ENCODE results near the gene ULK4.
"Not testable (repeated sequence)": the region's sequence is repeated elsewhere in the genome, so short reads cannot be mapped to it uniquely, and the experiment has no call there.

Gene ULK4

DNA sequence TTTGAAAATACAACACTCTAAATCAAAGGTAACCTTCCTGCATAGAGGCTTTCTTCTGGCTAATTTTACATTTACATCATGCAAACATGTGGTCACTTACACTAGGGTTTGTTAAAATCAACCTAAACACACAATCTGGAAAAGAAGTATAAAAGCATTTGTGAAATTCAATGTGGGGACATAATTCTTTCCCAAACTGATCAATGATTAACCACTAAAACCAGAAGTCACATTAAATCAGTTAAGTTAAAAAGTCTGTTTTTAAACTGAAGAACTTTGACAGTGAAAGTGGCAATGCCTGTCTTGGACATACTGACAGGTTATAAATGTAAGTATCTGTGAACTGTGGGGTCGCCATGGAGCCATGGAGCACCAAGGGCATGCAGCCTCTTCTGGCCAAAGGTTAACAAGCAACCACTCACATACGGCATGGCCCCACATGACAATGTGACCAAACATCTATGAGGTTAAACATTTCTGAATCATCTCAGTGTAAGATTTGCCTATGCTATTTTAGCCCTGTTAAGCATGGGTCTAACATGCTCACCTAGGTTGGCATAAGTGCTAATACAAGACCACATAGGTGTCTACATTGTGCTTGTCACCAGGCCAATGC, 484.4 kb downstream of the ULK4 start:
- no peak for DNase-seq

DNA sequence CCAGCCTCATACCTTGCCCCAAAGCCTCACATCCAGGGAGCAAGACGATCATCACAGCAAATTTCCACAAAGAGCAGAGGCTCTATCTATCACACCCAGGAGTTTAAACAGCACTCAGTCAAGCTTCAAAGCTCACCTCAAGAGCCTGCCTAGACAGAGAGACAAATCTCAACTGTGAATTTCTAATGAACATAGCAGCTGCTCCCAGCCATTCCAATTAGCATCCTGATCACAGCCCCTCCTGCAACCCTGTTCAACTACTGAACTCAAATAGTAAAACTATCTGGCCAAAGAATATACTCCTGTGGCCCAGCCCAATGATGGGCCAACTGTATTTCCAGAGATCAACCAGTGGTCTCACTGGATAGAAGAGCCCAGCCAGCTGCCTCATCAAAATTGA, 492.8 kb downstream of the ULK4 start:
- DNase-seq: no peak

DNA sequence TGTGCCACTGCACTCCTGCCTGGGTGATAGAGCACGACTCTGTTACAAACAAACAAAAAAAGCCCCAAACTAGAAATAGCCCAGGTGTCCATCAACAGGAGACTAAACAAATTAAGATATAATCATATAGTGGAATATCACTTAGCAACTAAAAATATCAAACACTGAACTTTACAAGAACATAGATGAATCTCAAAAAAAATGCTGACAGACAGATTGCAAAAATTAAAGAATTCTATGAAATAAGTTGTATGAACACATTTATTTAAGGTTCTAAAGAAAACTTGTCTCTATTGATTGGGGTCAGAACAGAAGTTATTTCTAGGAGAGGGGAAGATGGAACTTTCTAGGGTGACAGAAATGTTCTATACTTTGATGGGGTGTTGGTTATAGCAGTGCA, 494.4 kb downstream of the ULK4 start:
- DNase-seq: no peak

DNA sequence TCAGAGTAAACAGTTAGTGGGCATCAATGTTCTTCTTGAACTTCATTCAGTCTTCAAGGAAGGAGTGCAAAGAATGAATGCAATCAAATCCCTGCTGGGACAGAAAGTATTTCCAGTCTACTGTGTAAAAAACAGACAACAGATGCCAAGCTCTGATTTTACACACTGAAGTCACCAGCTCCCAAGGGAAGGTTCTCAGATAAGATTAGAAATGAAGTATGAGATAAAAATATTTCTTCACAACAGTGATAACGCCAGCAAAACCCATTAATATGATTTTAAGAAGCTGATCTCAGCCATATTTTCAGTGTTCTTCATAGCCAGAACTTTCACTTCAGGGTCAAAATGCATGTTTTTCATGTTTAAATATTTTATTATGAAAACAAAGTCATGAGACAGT, 497.0 kb downstream of the ULK4 start:
- no peak for DNase-seq

DNA sequence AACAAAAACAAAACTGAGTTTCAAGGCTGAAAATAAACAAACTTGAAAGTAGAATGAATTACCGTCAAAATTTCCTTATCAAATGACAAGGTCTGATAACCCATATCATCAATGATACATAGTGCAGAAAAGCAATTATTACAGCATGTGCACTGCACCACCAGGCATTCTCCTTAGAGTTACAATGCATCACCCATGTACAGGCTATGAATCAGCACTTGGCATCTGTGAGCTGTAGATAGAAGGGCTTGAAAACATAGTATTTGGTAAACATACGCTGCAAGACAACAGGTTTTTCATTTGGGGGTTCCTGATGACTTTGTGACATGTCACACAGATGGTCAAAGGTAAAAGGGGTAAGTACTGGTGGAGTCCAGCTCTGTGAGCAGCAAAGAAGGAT, 497.5 kb downstream of the ULK4 start:
- DNase-seq: no peak

DNA sequence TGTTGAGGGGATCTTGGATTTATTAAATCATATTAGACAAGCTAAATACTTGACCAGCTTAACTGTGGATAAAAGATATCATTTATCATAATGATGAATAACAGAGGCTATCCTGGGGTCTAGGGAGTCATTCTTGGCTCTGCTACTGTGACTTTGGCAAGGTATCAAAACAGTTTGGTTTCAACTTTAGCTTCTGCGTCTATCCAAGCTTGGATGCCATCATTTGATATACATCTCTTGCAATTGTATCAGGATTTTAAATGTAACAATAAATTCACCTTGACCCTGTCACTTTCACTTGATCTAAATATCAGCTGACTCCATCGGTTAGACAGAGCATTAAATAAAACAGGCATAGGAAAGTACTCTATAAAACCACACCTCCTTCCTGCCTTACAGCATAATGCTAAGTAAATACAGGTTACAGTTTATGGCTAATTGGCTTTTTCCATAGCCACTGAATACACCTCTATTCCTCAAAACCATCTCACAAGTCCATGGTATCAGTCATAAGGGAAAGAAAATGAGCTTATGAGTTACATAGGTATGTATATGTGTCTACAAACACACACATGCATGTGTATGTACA, 499.7 kb downstream of the ULK4 start:
- no peak for DNase-seq

DNA sequence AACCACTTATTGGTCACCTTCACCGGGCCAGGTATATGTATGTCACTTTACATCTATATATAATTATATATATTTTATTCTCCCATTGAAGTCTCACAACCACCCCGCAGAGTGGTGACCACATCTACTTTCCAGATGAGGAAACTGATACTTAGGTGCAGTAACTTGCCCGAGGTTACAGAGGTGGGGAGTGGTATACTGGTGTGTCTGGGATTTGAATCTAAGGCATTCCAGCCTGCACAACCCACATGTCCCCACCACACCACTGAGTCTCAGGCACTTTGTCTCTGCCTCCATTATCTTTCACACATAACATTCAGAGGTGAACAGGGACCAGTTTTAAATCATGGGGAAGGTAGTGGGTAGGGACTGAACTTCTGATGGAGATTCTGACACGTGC, 501.2 kb downstream of the ULK4 start:
- DNase-seq: no peak

DNA sequence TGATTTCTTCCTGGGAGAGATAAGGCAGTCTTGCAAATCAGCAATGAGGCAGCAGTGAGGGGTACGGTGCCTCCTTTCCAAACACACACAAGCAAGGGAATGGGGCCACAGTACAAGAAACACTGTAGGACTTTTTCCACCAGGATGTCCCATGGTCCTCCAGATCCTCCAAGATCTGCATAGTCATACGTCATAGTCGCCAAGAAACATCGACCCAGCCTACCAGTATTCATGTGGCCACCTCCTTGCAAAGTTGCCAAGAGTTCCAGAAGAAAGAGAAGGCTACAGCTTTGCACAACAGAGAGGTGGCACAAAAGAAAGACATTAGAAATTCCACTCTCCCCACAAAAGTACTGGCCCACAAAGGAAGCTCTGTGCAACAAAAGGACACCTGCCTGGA, 504.7 kb downstream of the ULK4 start:
- DNase-seq: no peak

DNA sequence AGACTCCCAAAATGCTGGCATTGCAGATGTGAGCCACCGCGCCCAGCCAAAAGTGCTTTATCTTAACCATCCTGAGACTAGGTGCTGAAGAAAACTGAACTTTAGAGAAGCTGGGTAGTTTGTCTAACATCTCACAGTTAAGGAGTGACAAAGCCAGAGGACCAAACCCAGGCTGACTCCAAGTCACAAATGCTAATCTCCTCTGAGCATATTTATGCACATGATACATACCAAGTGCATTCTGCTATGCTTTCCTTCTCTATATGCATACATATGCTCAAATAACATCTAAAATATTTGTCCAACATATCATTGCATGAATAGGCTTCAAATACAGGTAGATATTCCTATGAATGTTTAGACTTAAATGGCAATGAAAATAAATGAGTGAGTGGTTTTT, 505.7 kb downstream of the ULK4 start:
- no peak for DNase-seq

DNA sequence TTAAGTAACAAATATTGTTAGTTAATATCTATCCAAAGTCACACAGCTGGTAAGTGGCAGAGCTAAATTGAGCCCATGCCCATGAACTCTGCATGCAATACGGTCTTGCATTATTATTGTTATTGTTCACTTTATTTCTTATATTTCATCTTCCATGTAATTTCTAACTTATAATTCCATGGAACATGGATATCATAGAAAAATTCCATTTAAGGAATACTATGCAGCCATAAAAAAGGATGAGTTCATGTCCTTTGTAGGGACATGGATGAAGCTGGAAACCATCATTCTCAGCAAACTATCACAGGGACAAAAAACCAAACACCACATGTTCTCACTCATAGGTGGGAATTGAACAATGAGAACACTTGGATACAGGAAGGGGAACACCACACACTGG, 508.3 kb downstream of the ULK4 start:
- not testable (repeated sequence) for DNase-seq

DNA sequence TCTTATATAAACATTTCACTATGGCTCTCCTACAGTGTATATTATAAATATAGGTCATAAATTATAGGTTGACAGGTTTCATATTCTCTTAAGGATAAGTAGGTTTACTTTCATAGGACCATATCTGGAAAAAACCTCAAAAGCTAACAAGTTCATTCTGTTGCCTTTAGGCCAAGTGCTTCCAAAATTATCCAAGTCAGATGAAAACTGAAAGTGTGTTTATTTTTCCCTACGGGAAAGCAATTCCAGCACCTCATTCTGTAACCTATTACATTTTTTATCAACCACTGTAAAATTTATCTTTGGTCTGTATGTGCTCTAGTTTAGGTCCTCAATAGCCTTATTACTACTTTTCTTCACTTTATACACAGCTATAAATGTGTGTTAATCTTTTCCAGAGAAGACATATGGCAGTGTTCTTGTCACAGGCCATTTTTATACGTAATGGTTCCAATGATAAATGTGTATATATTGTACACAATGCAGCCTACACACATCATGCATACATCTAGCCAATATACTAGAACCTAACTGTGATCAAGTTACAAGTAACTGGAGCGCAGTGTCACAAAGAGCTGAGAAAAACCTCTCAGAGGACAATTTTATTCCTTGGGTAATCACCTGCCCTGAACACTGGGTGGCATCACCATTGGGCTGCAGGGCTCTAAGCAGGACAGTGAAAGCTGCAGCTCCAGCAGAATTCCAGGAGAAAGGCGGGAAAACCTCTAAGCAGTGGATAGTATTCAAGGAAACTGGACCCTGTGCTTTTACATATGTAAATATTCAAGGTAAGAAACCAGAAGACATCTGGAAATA, 511.3 kb downstream of the ULK4 start:
- DNase-seq: no peak

DNA sequence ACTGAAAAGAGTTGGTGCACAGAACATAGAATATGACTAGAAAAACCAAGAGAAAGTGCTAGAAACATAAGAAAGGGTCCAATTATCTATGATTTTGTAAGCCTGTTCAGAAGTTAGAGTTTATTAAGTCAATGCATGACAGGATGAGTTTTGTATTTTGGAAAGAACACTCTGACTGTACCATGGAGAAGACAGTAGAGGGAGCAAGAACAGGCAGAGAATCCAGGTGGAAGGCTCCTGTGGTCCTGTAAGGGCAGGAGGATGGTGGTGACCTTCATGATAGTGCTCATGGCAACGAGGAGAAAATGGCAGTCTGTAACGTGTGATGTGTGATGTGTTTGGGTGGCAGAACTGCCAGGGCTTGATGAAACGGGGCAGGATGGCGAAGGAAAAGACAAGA, 513.5 kb downstream of the ULK4 start:
- no peak for DNase-seq

DNA sequence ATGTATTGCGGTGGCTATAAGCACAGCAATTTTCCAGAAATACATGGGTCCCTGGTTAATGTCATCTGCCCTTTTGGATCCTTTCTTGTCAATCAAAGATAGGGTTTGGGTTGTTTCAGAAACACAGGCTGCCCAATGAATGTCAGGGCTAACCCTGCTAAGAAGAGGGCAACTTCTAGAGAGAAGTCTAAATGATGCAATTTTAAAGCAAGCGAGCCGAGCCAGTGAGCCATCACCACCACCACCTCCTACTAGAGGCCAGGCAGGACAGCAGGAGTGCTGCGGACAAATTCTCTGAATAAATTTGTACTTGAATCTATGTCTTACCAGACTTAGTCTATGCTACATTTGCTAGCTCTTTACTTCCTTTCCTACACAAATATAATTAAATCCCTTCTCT, 514.2 kb downstream of the ULK4 start:
- no peak for DNase-seq

DNA sequence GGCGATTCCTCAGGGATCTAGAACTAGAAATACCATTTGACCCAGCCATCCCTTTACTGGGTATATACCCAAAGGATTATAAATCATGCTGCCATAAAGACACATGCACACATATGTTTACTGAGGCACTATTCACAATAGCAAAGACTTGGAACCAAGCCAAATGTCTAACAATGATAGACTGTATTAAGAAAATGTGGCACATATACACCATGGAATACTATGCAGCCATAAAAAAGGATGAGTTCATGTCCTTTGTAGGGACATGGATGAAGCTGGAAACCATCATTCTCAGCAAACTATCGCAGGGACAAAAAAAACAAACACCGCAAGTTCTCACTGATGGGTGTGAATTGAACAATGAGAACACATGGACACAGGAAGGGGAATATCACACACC, 515.6 kb downstream of the ULK4 start:
- DNase-seq: not testable (repeated sequence)

DNA sequence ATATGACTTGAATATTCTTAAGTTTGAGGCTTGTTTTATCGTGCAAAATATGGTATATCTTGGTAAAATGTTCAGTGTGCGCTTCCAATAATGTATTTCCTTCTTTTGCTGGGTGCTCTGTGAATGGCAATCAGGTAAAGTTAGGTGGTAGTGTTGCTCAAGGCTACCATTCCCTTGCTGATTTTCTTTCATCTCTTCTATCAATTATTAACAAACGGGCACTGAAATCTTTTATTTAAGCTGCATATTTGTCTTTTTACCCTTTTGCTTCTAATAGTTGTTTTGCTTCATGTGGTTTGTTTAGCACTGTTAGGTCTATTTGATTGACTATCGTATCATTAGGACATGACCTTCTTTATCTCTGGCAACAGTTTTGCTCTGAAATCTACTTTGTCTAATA, 520.3 kb downstream of the ULK4 start:
- no peak for DNase-seq

DNA sequence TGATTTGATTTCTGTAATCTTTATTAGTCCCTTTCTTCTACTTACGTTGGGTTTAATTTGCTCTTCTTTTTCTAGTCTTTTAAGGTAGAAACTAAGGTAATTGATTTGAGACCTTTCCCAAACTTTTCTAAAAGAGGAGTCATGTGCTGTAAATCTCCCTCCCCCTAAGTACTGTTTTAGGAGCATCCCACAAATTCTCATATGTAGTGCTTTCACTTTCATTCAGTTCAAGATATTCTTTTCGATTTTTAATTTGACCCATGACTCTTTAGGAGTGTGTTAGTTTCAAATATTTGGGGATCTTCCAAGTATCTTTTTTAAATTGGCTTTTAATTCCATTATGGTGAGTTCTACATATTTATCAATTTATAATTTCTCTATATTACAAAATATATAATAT, 520.8 kb downstream of the ULK4 start:
- no peak for DNase-seq

DNA sequence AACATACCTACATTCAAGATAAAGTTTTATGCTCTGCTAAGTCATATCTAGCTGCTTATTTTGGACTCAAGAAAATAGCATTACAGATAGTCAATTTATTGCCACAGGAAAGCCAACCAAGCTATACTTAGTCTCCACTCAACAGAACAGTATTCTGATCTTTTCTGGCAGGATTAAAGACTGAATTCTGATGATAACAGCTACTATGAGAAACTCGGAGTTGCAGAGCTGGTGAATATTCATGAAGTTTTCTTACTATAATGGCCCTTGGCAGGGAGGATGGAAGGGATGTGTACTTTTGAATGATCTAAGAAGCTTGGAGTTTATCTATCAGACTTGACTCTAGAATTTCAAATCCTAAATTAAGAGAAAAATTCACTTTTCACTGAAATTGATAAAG, 524.9 kb downstream of the ULK4 start:
- DNase-seq: no peak

DNA sequence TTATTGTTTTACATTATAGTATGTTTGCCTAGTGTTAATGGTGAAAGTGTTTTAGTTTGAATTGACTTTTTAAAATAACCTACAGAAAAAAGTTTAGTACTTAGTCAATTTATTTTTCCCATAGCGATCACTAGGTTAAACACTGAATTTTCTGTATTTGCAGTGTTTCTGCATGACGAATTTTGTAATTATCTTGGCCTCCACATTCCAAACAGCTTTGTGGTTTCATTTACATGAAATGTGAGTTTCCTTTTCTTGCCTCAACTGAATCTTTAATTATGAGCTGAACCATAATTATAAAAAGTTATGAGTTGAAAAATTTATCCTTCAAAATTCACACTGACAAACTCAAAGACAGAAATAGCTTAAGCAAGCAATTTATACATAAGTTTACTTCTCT, 527.1 kb downstream of the ULK4 start:
- no peak for DNase-seq

DNA sequence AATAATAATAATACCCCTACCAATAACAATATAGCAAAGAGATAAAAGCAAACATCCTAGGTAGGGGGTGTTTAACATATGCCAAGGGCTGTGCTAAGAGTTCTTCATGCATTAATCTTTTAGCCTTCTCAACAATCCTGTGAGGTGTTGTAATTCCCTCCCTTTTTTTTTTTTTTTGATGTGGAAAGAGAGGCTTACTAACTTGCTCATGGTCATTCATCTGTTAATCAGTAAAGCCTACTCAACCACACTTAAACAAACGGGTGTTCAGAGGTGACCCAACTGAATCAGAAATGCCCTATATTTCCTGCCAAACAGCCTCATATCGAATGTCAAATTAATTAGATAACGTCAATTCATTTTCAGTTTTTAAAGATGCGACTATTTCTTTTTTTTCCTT, 530.5 kb downstream of the ULK4 start:
- DNase-seq: no peak

DNA sequence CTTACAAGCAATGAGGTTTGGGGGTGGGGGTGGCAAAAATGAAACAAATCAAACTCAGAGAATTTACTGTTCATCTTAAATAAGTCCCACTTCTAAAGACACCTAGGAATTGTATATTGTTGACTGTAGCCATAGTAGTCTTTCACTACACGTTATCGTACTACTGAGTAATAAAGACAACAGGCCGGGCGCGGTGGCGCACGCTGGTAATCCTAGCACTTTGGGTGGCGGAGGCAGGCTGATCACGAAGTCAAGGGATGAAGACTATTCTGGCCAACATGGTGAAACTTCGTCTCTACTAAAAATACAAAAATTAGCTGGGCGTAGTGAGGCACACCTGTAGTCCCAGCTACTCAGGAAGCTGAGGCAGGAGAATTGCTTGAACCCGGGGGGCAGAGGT, 531.0 kb downstream of the ULK4 start:
- DNase-seq: no peak

DNA sequence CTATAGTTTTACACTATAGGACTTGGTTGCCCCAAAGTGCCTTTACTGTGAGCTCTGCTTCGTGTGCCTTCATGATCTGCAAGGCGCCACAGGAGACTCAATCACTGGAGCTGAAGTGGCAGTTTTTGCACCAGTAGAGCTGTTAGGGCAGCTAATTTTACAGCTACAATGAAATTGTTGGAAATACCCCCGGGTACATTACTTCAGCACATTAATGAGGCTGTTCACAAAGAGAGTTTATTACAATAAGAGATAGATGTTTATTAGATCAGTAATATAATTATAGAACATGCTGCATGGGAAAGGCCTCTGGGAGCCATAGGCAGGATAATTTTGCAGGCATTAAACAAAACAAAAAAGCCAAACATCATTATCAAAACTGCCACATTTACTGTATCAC, 531.5 kb downstream of the ULK4 start:
- no peak for DNase-seq

DNA sequence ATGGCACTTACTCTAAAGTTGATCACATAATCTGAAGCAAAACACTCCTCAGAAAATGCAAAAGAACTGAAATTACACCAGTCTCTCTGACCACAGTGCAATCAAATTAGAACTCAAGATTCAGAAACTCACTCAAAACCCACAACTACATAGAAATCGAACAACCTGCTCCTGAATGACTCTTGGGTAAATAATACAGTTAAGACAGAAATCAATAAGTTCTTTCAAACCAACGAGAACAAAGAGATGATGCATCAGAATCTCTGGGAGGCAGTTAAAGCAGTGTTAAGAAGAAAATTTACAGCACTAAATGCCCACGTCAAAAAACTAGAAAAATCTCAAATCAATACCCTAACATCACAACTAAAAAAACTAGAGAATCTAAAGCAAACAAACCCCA, 535.4 kb downstream of the ULK4 start:
- no peak for DNase-seq

DNA sequence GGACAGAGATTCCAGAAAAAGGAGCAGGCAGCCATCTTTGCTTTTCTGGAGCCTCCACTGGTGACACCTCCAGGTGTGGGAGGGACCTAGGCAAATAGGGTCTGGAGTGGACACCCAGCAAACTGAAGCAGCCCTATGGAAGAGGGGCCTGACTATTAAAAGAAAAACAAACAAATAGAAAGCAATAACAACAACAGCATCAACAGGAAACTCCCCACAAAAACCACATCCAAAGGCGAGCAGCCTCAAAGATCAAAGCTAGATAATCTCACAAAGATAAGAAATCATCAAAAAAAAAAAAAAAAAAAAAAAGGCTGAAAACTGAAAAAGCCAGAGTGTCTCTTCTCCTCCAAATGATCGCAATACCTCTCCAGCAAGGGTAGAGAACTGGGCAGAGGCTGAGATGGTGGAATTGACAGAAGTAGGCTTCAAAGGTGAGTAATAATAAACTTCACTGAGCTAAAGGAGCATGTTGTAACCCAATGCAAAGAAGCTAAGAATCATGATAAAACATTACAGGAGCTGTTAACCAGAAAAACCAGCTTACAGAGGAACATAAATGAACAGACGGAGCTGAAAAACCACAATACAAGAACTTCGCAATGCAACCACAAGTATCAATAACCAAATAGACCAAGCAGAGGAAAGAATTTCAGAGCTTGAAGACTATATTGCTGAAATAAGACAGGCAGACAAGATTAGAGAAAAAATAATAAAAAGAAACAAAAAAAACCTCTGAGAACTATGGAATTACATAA, 537.2 kb downstream of the ULK4 start:
- no peak for DNase-seq

DNA sequence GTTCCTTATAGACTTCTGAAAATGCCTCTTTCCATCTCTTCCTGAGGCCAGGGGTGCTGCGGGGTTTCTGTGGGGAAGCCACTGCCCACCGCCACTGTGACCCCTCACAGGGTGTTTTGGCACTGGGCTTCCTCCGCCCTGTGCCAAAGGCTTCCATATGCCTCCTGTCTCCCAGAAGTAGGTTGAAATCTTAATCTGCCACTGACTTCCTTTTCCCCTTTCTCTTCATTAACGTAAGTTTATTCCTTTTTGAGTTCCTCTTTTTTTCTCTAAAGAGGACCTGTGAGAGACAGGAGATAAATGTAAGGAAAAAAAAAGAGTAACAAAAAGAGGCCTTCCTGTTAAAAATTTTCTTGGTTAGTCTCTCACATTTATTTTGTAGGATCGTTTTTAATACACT, 542.1 kb downstream of the ULK4 start:
- DNase-seq: no peak
